ENCODE measurements around the gene FUCA1.

DNA sequence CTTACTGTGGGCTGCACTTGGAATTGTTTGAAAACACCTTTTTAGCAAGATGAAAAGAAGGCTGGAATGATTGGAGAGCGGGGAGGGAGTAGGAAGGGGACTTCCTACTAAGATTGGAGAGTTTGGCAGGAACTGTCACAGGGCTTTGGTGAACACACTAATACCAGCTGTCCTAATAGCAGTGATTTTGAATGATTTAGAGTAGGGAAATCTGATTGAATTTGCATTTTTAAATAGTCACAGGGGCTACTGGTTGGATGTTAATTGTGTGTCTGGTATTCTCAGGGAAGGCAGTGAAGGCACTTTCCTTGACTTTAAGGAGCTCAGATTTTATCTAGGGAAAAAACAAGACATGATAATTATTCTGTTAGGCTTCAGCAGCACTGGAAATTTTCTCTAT is 40.4 kb downstream of the FUCA1 start:
- TF ChIP-seq GATA1 (IDR thresholded peaks at IDR 0.05; ENCODE audit: low read depth, low read length) = no peak
- TF ChIP-seq POLR2A (IDR thresholded peaks at IDR 0.05; ENCODE audit: low read length) = no peak

Data from erythroblast (primary cell).